Measurements from ENCODE around the gene CYSRT1.

The CYSRT1 gene

DNA sequence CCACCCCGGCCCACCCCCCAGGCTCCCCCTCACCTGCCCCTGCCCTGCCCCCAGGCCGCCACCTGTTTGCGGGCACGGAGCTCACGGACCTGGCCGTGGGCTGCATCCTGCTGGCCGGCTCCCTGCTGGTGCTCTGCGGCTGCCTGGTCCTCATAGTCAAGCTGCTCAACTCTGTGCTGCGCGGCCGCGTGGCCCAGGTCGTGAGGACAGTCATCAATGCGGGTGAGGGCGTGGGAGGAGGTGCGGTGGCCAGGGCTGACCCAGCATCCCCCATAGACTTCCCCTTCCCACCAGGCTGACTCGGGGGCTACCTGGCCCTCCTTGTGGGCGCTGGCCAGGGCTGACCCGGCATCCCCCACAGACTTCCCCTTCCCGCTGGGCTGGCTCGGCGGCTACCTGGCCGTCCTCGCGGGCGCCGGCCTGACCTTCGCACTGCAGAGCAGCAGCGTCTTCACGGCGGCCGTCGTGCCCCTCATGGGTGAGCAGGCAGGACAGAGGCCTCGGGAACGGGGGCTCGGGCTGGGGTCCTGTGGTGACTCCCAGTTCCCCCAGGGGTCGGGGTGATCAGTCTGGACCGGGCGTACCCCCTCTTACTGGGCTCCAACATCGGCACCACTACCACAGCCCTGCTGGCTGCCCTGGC lies 9.2 kb downstream of the CYSRT1 start:
- no peak overlapping the region for H3K4me3 ChIP-seq (ENCODE audit: low read depth, low read length)
- TF ChIP-seq, protein P1, sequence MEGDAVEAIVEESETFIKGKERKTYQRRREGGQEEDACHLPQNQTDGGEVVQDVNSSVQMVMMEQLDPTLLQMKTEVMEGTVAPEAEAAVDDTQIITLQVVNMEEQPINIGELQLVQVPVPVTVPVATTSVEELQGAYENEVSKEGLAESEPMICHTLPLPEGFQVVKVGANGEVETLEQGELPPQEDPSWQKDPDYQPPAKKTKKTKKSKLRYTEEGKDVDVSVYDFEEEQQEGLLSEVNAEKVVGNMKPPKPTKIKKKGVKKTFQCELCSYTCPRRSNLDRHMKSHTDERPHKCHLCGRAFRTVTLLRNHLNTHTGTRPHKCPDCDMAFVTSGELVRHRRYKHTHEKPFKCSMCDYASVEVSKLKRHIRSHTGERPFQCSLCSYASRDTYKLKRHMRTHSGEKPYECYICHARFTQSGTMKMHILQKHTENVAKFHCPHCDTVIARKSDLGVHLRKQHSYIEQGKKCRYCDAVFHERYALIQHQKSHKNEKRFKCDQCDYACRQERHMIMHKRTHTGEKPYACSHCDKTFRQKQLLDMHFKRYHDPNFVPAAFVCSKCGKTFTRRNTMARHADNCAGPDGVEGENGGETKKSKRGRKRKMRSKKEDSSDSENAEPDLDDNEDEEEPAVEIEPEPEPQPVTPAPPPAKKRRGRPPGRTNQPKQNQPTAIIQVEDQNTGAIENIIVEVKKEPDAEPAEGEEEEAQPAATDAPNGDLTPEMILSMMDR (IDR thresholded peaks at IDR 0.05; ENCODE audit: borderline replicate concordance, insufficient read depth, low read depth, low read length): no peak

DNA sequence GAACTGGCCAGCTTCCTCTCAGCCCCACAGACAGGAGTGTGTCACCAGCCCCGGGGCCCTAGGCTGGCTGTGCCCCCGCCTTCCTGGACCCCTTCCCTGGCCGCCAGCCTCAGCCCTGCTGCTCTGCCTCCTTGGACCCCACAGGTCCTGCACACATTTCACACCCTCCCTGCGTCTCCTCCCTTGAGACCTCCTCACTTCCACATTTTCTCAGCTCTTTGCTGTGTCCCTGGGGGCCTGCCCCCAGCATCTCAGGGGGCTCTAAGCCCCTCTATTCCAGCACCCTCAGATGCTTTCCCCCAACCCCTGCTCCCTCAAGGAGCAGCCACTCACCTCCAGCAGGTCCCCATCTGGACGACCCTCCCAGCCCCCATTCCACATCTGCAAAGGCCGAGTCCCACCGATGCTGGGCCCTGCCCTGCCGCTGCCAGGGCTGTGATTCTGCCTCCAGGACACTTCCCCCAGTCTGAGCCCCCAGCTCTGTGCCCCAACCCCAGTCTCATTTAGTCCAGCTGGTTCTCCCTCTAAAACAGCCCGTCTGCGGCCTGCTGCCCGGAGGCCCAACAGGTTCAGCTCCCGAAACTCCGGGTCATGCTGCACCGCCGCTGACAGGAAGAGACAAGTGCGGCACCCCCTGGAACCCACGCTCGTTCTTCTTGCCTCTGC lies 9.9 kb downstream of the CYSRT1 start:
- TF ChIP-seq, protein P1 (IDR thresholded peaks at IDR 0.05; ENCODE audit: borderline replicate concordance, insufficient read depth, low read depth, low read length): no peak
- no peak overlapping the region for H3K4me3 ChIP-seq (ENCODE audit: low read depth, low read length)

DNA sequence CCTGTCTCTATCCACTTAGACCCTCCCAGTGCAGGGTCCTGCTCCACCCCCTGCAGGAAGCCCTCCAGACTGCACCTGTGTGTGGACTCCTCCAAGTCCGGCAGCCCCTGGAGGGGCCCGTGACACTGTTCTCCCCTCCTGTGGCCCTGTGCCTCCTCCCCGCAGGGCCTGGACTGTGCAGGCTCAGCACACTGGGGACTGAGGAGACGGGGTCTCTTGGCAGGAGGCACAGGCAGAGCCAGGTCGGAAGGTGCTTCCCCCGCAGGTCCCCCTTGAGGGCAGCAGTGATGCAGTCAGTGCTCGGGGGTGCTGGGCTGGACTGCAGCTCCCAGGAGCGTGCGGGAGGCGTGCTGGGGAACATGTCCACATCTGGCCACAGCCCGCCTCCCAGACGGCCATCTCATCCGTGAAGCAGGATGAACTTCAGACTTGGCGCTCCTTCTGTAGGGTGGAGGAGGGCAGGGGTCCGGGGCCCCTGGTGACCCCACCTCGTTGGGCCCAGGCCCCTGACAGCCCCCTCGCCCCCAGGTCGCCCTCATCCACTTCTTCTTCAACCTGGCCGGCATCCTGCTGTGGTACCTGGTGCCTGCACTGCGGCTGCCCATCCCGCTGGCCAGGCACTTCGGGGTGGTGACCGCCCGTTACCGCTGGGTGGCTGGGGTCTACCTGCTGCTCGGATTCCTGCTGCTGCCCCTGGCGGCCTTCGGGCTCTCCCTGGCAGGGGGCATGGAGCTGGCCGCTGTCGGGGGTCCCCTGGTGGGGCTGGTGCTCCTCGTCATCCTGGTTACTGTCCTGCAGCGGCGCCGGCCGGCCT lies 10.7 kb downstream of the CYSRT1 start:
- TF ChIP-seq, protein P1 (IDR thresholded peaks at IDR 0.05; ENCODE audit: borderline replicate concordance, insufficient read depth, low read depth, low read length): peak; percentile 21; the same call in 1 of the 2 replicates
- no peak overlapping the region for H3K4me3 ChIP-seq (ENCODE audit: low read depth, low read length)

DNA sequence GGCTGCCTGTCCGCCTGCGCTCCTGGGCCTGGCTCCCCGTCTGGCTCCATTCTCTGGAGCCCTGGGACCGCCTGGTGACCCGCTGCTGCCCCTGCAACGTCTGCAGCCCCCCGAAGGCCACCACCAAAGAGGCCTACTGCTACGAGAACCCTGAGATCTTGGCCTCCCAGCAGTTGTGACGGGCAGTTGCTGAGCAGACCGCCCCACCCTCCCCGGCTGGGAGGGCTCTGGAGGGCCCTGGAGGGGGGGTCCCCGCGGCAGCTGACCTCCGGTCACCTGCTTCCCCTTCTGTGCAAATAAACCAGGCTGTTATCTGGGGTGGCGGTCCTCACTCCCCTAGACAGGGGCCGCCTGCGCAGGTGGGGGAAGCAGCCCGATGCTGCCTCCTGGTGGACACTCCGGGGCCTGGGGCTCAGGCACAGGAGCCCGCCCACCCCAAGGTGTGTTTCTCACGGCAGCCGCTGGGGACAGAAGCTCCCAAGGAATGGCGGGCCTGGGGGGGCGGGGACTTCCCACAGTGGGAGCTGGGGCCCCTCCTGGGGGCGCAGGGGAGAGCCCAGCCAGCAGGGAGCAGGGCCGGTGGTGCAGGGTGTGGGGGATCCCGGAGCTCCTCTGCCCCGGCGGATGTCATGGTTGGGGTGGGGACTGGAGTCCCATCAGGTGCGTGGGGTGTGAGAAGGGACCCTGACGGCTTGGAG lies 11.4 kb downstream of the CYSRT1 start:
- TF ChIP-seq, protein P1 (IDR thresholded peaks at IDR 0.05; ENCODE audit: borderline replicate concordance, insufficient read depth, low read depth, low read length): peak; percentile 100
- H3K4me3 ChIP-seq (ENCODE audit: low read depth, low read length): peak overlapping the region; percentile 31

DNA sequence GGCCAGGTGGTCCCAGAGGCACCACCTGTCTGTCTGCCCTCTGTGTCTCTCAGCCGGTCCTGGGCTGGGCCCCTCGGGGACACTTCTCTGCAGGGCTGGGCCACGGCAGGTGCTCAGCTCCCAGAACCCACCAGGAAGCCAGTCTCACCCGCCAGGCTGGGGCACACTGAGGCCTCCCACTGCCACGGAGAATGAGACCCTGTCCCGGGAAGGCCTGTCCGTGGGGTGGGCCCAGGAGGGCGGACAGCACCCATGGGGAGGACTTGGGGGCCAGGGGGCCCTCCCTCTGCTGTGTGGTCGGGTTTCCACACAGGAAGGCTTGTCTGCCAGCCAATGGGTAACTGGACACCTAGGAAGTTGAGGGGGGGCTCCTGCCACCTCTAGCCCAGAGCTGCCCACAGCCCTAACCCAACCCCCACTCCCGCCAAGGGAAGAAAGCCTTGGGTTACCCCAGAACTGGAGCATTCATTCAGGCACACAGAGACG lies 12.0 kb downstream of the CYSRT1 start:
- TF ChIP-seq, protein P1 (IDR thresholded peaks at IDR 0.05; ENCODE audit: borderline replicate concordance, insufficient read depth, low read depth, low read length): no peak
- peak overlapping the region; percentile 31 for H3K4me3 ChIP-seq (ENCODE audit: low read depth, low read length)

DNA sequence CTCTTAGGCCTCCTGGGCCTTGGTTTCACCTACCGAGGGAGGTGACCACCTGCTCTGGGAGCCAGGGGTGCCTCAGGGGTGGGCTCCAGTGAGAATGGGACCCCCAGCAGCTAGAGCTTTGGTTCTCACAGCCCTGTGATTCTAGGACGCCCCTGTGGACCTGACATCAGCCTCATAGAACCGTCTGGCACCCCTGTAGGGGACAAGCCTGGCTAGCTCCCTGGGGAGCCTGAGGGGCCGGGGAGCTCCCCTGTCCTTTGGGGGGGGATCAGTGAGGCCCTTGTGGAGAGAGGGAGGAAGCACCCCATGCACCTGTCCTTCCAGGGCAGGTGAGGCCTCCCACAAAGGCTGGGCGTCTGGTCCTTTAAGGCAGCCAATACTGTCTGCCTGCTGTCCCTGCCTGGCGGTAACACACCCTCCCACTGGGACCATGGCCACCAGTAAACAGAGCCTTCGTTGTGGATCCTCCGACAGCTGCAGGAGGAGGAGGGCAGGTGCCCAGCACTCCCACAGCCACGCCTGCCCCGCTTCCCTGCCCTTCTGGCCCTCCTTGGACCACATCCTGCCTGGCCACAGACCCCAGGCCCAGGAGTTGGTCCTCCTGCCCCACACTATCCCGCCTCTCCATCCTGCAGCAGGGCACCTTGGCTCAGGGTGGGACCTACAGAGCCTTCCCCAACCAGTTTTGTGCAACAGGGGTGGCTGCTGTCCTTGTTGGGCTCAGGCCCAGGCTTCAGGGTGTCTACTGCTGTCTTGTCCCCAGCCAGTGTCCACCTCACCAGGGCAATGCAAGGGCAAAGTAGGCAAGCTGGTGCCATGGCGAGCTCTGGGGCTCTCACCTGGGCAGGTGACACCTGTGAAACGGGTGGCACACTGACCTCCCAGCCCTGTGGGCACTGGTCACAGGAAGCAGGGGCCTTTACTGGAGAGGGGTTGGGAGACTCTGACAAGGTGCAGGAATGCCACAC lies 13.1 kb downstream of the CYSRT1 start:
- no peak overlapping the region for H3K4me3 ChIP-seq (ENCODE audit: low read depth, low read length)
- TF ChIP-seq, protein P1 (IDR thresholded peaks at IDR 0.05; ENCODE audit: borderline replicate concordance, insufficient read depth, low read depth, low read length): no peak

DNA sequence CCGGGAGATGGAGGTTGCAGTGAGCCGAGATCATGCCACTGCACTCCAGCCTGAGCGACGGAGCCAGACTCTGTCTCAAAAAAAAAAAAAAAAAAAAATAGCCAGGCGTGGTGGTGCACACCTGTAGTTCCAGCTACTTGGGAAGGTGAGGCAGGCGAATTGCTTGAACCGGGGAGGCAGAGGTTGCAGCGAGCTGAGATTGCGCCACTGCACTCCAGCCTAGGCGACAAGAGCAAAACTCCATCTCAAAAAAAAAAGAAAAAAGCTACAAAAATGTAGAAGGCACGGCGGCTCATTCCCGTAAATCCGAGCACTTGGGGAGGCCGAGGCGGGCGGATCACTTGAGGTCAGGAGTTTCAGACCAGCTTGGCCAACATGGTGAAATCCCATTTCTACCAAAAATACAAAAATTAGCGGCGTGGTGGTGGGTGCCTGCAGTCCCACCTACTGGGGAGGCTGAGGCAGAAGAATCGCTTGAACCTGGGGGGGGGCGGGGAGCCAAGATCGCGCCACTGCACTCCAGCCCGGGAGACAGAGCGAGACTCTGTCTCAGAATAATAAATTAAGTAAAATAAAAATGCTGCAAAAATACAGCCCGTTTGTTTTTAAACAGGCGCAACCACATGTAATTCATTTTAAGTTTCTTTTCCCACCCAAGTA lies 14.7 kb downstream of the CYSRT1 start:
- peak overlapping the region; percentile 78 for H3K4me3 ChIP-seq (ENCODE audit: low read depth, low read length)
